GM10248 (cell line): ENCODE results near the gene ERBB4.

Experiments
- CTCF ChIA-PET: fragments of 300-600 bp; sonication (Branson Sonifier 250); formaldehyde crosslinking; extraction: SDS; loops from one replicate; lab custom pipeline; 2021; ENCODE audit warnings: antibody characterized with exemption; lab: Yijun Ruan, JAX
- POLR2A ChIA-PET: fragments of 350-650 bp; sonication (Branson Sonifier 250); formaldehyde crosslinking; extraction: SDS; loops from one replicate; lab custom pipeline; 2020; ENCODE audit warnings: antibody characterized with exemption; lab: Yijun Ruan, JAX
- DNase-seq: peaks from one replicate; pipeline ENCODE4 v3.0.0; 2012; ENCODE audit errors: extremely low spot score
- CTCF ChIP-seq: IDR thresholded peaks from 2 replicates; pipeline ENCODE4 v1.5.1; 2012; ENCODE audit warnings: mild to moderate bottlenecking, low read depth; ENCODE audit errors: extremely low read depth, missing control alignments, control extremely low read depth

Gene ERBB4

GRCh38 chr2:212295571-212295970 lies 243.0 kb downstream of the ERBB4 start:
- ChIA-PET POLR2A (no interaction called here), CTCF (no interaction called here)
- no peak for TF ChIP-seq CTCF
- DNase-seq, result no peak

- no peak for TF ChIP-seq CTCF
- ChIA-PET POLR2A (no interaction called here), CTCF (no interaction called here)
- DNase-seq, result no peak
Observed at GRCh38 chr2:212294816-212295215, 243.8 kb downstream of the ERBB4 start.

DNA sequence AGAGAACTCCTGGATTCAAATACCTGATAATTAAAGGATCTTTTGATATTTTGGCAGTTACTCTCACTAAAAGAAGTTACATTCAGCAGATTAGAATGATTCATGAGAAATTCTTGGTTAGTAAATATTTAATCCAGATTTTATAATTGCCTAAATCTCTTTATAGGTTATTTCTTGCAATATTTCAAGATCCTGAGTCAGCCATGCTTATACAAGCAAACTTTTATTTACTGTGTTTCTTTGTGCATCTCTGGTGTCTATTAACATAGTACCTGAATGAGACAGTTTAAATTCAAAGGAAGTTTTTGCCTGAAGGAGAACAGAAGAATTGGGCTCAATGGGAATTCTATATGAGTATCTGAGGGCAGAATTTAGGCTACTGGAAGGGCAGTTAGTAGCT lies 249.3 kb downstream of the ERBB4 start:
- CTCF ChIA-PET, result no interaction called here

DNA sequence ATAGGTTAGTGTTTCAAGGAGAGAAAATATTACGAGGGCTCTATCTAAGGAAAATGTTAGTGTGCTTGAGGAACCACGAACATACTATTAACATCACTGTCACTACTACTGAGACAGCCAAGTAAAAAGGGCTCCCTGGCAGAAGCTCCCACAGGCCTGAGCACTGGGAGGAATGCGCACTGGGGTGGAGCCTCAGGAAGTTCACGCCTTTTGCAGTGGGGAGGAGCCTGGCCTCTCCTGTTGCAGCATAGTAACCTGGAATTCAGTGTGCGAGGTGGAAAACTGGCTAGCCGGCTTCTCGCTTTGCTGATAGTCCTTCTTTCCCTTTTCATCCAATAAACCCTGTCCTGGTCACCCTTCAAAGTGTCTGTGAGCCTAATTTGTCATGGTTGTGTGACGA lies 250.3 kb downstream of the ERBB4 start:
- no peak for TF ChIP-seq CTCF
- ChIA-PET POLR2A (no interaction called here), CTCF (no interaction called here)
- DNase-seq, result no peak

More for the DNA sequence above, 249.3 kb downstream of the ERBB4 start:
- DNase-seq, result no peak
- no peak for TF ChIP-seq CTCF
- POLR2A ChIA-PET, result no interaction called here

DNA sequence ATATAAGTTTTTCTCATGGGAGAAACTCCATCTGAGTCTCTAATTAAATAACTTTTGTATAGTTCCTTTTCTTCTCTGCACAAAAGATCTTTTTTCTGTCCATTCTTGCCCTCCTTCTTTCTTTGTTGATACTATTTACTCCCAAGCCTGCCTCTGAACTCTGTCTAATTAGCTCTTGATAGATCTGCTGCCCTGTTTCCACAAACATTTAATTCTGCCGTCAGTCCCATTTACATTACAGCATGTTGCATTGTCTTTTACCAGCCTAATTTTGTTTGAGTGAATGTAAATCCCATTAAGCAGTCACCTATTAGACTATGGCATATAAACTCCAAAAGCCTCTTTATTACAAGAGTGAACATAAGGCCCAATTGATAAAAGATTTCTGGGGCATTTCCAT lies 254.4 kb downstream of the ERBB4 start:
- CTCF ChIA-PET, result no interaction called here
- no peak for TF ChIP-seq CTCF
- DNase-seq, result no peak

GRCh38 chr2:212282671-212283261 lies 255.8 kb downstream of the ERBB4 start:
- ChIA-PET CTCF (no interaction called here), POLR2A (no interaction called here)
- no peak for TF ChIP-seq CTCF
- DNase-seq, result no peak

More for the DNA sequence above, 254.4 kb downstream of the ERBB4 start:
- POLR2A ChIA-PET, result no interaction called here
